GM19467 (cell line): ENCODE measurements around the gene FAH.
"Not testable (repeated sequence)": the region's sequence is repeated elsewhere in the genome, so short reads cannot be mapped to it uniquely, and the experiment has no call there.

Source experiments
- ATAC-seq: cut with Tn5 transposase; IDR thresholded peaks from one replicate; pipeline ENCODE4 v1.9.1; 2021; ENCODE audit warnings: mild to moderate bottlenecking, moderate library complexity; ENCODE audit not compliant: unreplicated experiment

The FAH gene

GRCh38 chr15:80152896-80153876 is at the start of gene FAH:
Gene FAH (plus strand): TSS chr15:80152999. CDS start chr15:80153055, 56 bp downstream.
- peak; percentile 44 for ATAC-seq

GRCh38 chr15:80105193-80105592 is 47.6 kb upstream of the FAH start:
- no peak for ATAC-seq

DNA sequence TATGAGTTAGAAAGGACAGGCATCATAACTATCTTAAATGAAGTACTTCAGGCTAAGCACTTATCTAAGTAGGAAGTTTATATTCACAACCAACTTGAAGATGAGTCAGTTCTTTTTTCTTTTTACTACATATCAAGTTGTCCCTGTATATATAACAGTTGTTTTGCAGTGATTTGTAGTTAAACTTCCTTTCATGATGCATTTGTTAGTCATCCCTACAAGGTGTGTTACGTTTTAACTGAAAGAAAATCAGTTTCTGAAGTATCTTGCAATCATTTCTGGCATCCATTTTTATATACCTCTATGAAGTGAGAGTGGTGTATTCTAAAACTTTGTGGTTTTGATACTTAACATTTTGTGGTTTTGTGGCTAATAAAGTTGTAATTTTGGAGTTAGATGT is 47.2 kb upstream of the FAH start:
- no peak for ATAC-seq

GRCh38 chr15:80106051-80106450 is 46.7 kb upstream of the FAH start:
- ATAC-seq: no peak

GRCh38 chr15:80107204-80107603 is 45.6 kb upstream of the FAH start:
- ATAC-seq: no peak

DNA sequence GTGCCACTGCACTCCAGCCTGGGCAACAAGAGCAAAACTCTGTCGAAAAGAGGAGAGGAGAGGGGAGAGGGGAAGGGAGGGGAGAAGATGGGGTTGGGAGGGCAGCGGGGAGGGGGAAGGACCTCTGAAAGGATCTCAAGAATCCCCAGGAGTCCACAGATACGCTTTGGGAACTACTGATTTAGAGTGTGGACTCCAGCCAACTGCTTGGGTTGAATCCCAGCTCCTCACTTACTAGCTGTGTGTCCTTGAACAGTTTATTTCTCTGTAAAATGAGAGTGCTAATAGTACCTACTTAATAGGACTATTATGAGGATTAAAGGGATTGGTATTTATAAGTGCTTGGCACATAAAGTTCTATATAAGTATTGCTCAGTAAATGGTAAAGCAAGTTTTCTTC is 45.0 kb upstream of the FAH start:
- ATAC-seq: no peak

DNA sequence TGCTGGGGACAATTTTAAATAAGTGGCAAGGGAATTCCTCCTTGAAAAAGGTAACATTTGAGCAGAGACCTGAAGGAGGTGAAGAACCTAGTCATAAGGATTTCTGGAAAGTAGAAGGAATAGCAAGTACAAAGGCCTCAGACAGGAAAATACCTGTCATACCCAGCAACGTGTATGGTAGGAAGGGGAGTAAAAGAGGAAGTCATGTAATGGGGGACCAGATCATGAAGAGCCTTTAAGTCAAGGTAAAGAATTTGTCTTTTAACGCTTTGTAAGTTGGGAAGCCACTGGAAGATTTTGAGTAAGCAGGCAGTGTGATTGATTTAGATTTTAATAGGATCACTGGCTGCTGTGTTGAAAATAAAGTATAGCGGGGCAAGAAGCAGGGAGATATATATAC is 43.4 kb upstream of the FAH start:
- ATAC-seq: no peak

GRCh38 chr15:80110920-80111319 is 41.9 kb upstream of the FAH start:
- no peak for ATAC-seq

- ATAC-seq: no peak
Observed at GRCh38 chr15:80114114-80114513, 38.7 kb upstream of the FAH start.

DNA sequence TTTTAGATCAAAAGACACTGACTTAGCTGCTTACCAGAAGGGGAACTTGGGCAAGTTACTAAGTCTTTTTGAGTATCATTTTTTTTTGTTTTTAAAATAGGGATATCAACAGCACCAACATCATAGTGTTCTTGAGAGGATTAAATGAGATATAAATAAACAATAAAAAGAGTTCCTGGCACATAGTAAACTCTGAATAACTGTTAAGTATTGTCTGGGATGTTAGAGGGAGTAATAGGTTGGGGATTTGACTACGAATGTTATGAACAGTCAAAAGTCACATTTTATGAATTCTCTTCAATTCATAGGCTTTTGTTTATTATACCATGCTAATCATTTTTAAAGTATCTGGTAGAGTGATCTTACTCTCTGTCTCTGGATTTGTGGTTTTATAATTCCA is 37.8 kb upstream of the FAH start:
- ATAC-seq: no peak

DNA sequence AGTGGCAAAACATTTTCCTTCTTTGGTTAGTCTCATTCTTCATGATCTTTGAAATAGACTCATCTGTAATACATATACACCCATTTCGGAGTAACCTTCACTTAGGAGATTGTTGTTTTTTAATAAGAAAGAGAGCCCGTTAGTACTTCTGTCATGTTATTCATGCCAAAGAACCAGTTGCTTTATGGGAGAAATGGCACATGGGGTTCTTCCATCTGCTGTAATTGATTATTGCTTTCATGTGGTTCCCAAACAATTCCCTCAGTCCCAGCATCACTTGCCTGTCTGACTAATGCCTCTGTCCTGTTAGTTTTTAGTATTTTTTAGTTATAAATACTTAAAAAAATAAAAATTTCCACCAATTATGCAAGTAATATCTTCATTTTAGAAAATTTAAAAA is 33.8 kb upstream of the FAH start:
- no peak for ATAC-seq

DNA sequence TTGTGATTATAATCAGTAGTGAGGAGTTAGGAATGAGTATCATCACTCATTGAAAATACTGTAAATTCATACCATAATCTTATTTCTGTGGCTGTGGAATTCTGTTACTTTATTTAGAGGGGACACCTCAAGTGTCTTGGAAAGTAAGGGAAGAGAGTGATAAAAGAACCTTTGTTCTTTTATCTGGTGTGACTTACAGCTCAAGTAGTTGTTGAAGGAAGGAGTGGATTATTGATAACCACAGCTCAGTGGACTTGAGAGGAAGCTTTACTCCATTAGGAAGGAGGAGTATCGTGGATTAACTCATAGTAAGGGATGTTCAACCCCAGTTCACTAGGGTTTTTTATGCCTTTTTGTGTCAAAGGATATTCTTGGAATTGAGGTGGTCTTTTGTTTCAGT is 32.2 kb upstream of the FAH start:
- no peak for ATAC-seq

DNA sequence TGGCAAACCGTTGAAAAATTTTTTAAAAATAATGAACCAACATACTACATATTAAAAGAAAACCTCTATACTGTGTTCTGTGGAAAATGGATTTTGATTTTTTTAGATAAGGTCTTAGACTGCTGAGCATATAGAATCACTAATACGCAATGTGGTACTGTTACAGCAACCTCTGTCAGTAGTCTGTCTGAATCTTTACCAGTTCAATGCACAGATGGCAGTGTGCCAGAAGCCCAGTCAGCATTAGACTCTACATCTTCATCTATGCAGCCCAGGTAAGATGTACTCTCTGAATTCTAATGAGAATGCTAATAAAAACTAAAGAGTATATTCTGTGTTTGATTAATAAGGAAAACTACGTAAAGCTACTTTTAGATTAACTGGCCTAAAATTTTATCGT is 31.3 kb upstream of the FAH start:
- no peak for ATAC-seq

- ATAC-seq: no peak
Observed at GRCh38 chr15:80123034-80123433, 29.8 kb upstream of the FAH start.

GRCh38 chr15:80127253-80127652 is 25.5 kb upstream of the FAH start:
- not testable (repeated sequence) for ATAC-seq

GRCh38 chr15:80127911-80128310 is 24.9 kb upstream of the FAH start:
- ATAC-seq: no peak

GRCh38 chr15:80132382-80132781 is 20.4 kb upstream of the FAH start:
- ATAC-seq: no peak

DNA sequence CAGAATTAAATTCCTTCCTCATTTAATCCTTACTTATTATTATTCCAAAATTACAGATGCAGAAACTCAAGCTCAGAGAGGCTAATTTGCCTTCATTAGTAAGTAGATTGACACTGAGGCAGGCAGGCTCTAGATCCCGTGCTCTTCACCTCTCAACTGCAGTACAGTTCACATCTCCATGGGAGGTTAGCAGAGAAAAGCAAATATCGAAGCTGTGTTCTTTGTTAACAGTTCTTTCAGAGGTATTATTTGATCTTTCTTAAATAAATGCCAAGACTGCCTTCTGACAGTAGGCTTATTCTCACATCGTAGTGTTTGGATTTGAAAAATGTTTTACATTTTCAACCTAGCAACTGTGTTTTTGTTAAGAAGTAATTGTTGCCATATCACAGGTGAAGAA is 15.9 kb upstream of the FAH start:
- ATAC-seq: no peak

GRCh38 chr15:80138961-80139360 is 13.8 kb upstream of the FAH start:
- ATAC-seq: no peak

GRCh38 chr15:80140909-80141308 is 11.9 kb upstream of the FAH start:
- no peak for ATAC-seq

- ATAC-seq: no peak
Observed at GRCh38 chr15:80141916-80142598, 10.7 kb upstream of the FAH start.

DNA sequence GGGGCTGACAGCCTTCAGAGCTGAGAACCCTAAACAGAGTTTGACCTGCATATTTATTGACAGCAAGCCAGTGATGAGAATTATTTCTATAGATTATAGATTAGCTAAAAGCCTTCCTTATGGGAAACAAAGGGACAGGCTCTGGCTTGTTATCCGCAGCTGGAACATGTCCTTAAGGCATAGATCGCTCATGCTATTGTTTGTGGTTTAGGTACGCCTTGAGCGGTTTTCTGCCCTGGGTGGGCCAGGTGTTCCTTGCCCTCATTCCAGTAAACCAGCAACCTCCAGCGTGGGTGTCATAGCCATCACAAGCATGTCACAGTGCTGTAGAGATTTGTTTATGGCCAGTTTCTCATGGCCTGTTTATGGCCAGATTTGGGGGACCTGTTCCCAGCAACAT is 10.2 kb upstream of the FAH start:
- no peak for ATAC-seq
